ENCODE measurements around the gene ZRANB1. TPM values are rescaled to one million over a fixed set of nuclear protein-coding genes. Genes with fewer than 3 reads are reported as not detected.

Gene ZRANB1
- 13.2 and 17.4 TPM in 2 replicates for total RNA-seq

DNA sequence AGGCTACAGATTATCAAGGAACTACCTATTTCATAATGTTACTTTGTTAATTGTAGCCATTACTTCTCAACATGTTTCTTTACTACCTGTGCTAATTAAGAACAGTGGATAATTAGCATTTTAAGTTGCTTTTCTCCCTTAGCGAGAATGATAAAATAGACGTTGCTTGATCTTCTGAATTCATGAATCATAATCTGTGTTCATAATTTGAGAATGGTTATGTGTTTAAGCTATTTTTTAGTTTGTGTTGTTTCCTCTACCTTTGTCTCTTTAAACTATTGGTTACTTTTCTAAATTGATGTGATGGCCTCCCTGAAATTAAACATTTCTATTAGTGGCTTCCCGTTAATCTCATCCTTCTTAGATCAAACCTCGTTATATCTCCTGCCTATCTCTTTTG is at the start of gene ZRANB1:
ZRANB1 (plus strand) TSS at position 301 of the 400 bp plus-strand sequence. CDS start 371 bp downstream, outside the sequence.

Small RNA genes lying within 50 kb of the gene (small RNA-seq; reads per million reads assigned to genes)
- gene MIR4296: not detected

Other genes starting within 250 kb of the ZRANB1 start
- gene FAM53B, start 197.7 kb upstream of the ZRANB1 start, total RNA-seq: 15.8 and 21.1 TPM in 2 replicates
- 19.1 and 19.2 TPM in 2 replicates for gene EEF1AKMT2, start 150.2 kb upstream of the ZRANB1 start, total RNA-seq
- gene ABRAXAS2, start 140.3 kb upstream of the ZRANB1 start, total RNA-seq: 11.0 and 12.7 TPM in 2 replicates
- gene CTBP2, start 218.4 kb downstream of the ZRANB1 start, total RNA-seq: 60.6 and 93.6 TPM in 2 replicates